Measurements from ENCODE around the gene MAOA. TPM values are rescaled to one million over a fixed set of nuclear protein-coding genes. Genes with fewer than 3 reads are reported as not detected.
"Not testable (repeated sequence)": the region's sequence is repeated elsewhere in the genome, so short reads cannot be mapped to it uniquely, and the experiment has no call there.

Gene MAOA
- total RNA-seq, 2 donors from 2014 or later, result 57.3 to 90.5 TPM

- intact Hi-C loops (cut with DNase I), result no loop called here
- DNase-seq (ENCODE audit: low spot score), result no peak
Measured at GRCh38 chrX:43702660-43703059, 46.6 kb downstream of the MAOA start.

GRCh38 chrX:43703211-43703791 is 47.2 kb downstream of the MAOA start:
- intact Hi-C loops (cut with DNase I), result no loop called here

GRCh38 chrX:43706786-43707370 is 50.8 kb downstream of the MAOA start:
- intact Hi-C loops (cut with DNase I), result no loop called here
- no peak for DNase-seq (ENCODE audit: low spot score)

More at GRCh38 chrX:43703211-43703791, 47.2 kb downstream of the MAOA start:
- DNase-seq (ENCODE audit: low spot score), result no peak

GRCh38 chrX:43707812-43708548 is 51.9 kb downstream of the MAOA start:
- intact Hi-C loops (cut with DNase I), result no loop called here
- DNase-seq (ENCODE audit: low spot score), result no peak

GRCh38 chrX:43716144-43716543 is 60.0 kb downstream of the MAOA start:
- no peak for DNase-seq (ENCODE audit: low spot score)
- intact Hi-C loops (cut with DNase I), result no loop called here

GRCh38 chrX:43716696-43717095 is 60.6 kb downstream of the MAOA start:
- intact Hi-C loops (cut with DNase I), result no loop called here
- DNase-seq (ENCODE audit: low spot score), result no peak

- no peak for DNase-seq (ENCODE audit: low spot score)
Measured at GRCh38 chrX:43717161-43717560, 61.1 kb downstream of the MAOA start.

GRCh38 chrX:43718081-43718480 is 62.0 kb downstream of the MAOA start:
- no peak for DNase-seq (ENCODE audit: low spot score)

More at GRCh38 chrX:43717161-43717560, 61.1 kb downstream of the MAOA start:
- intact Hi-C loops (cut with DNase I), result no loop called here

GRCh38 chrX:43718546-43718945 is 62.4 kb downstream of the MAOA start:
- intact Hi-C loops (cut with DNase I), result no loop called here
- DNase-seq (ENCODE audit: low spot score), result no peak

More at GRCh38 chrX:43718081-43718480, 62.0 kb downstream of the MAOA start:
- intact Hi-C loops (cut with DNase I), result no loop called here

- DNase-seq (ENCODE audit: low spot score), result no peak
Measured at GRCh38 chrX:43718956-43719355, 62.9 kb downstream of the MAOA start.

GRCh38 chrX:43720082-43720481 is 64.0 kb downstream of the MAOA start:
- DNase-seq (ENCODE audit: low spot score), result no peak
- intact Hi-C loops (cut with DNase I), result no loop called here

More at GRCh38 chrX:43718956-43719355, 62.9 kb downstream of the MAOA start:
- intact Hi-C loops (cut with DNase I), result no loop called here

- intact Hi-C loops (cut with DNase I), result no loop called here
- no peak for DNase-seq (ENCODE audit: low spot score)
Measured at GRCh38 chrX:43720961-43721360, 64.9 kb downstream of the MAOA start.

GRCh38 chrX:43725227-43725626 is 69.1 kb downstream of the MAOA start:
- DNase-seq (ENCODE audit: low spot score); intact Hi-C loops (cut with DNase I): not testable (repeated sequence)

GRCh38 chrX:43727254-43727653 is 71.2 kb downstream of the MAOA start:
- intact Hi-C loops (cut with DNase I); DNase-seq (ENCODE audit: low spot score): not testable (repeated sequence)

GRCh38 chrX:43728002-43728401 is 71.9 kb downstream of the MAOA start:
- DNase-seq (ENCODE audit: low spot score), result no peak
- intact Hi-C loops (cut with DNase I), result no loop called here

- intact Hi-C loops (cut with DNase I), result no loop called here
- no peak for DNase-seq (ENCODE audit: low spot score)
Measured at GRCh38 chrX:43728966-43729365, 72.9 kb downstream of the MAOA start.

GRCh38 chrX:43731086-43731485 is 75.0 kb downstream of the MAOA start:
- DNase-seq (ENCODE audit: low spot score), result no peak
- intact Hi-C loops (cut with DNase I), result no loop called here

- no peak for DNase-seq (ENCODE audit: low spot score)
- intact Hi-C loops (cut with DNase I), result no loop called here
Measured at GRCh38 chrX:43733699-43734098, 77.6 kb downstream of the MAOA start.

GRCh38 chrX:43734444-43734843 is 78.3 kb downstream of the MAOA start:
- intact Hi-C loops (cut with DNase I), result no loop called here
- no peak for DNase-seq (ENCODE audit: low spot score)

GRCh38 chrX:43735534-43735933 is 79.4 kb downstream of the MAOA start:
- no peak for DNase-seq (ENCODE audit: low spot score)
- intact Hi-C loops (cut with DNase I), result no loop called here

GRCh38 chrX:43735957-43736356 is 79.9 kb downstream of the MAOA start:
- DNase-seq (ENCODE audit: low spot score), result no peak
- intact Hi-C loops (cut with DNase I), result no loop called here

Measured in posterior vena cava (tissue), 2 donors.